Suppressor macrophage treated with lipopolysaccharide for 4 hours (primary cell): Measurements from ENCODE around the gene KRTAP5-5.
A peak's percentile ranks its signal among the peaks of the same experiment; 100 is the strongest.
"Not testable (repeated sequence)": the region's sequence is repeated elsewhere in the genome, so short reads cannot be mapped to it uniquely, and the experiment has no call there.

Source experiments
- DNase-seq: peaks from one replicate; pipeline ENCODE4 v3.0.0-alpha.2; 2020

Gene KRTAP5-5

GRCh38 chr11:1643146-1643690, 13.6 kb downstream of the KRTAP5-5 start:
- no peak for DNase-seq

GRCh38 chr11:1644601-1645356, 15.2 kb downstream of the KRTAP5-5 start:
- no peak for DNase-seq

- no peak for DNase-seq
Measured at GRCh38 chr11:1645357-1645821, 15.8 kb downstream of the KRTAP5-5 start.

- not testable (repeated sequence) for DNase-seq
Measured at GRCh38 chr11:1646540-1646939, 17.0 kb downstream of the KRTAP5-5 start.

- DNase-seq, result no peak
Measured at GRCh38 chr11:1647901-1648652, 18.5 kb downstream of the KRTAP5-5 start.

- no peak for DNase-seq
Measured at GRCh38 chr11:1648653-1649420, 19.3 kb downstream of the KRTAP5-5 start.

- DNase-seq, result no peak
Measured at GRCh38 chr11:1650034-1650917, 20.7 kb downstream of the KRTAP5-5 start.

- DNase-seq, result no peak
Measured at GRCh38 chr11:1650918-1651262, 21.3 kb downstream of the KRTAP5-5 start.

- no peak for DNase-seq
Measured at GRCh38 chr11:1651411-1651980, 21.9 kb downstream of the KRTAP5-5 start.

GRCh38 chr11:1652026-1652425, 22.5 kb downstream of the KRTAP5-5 start:
- no peak for DNase-seq

GRCh38 chr11:1652442-1652770, 22.8 kb downstream of the KRTAP5-5 start:
- no peak for DNase-seq

- peak; percentile 79 for DNase-seq
Measured at GRCh38 chr11:1652771-1653540, 23.4 kb downstream of the KRTAP5-5 start.

- no peak for DNase-seq
Measured at GRCh38 chr11:1653541-1654387, 24.2 kb downstream of the KRTAP5-5 start.

- DNase-seq, result no peak
Measured at GRCh38 chr11:1654388-1655167, 25.0 kb downstream of the KRTAP5-5 start.

GRCh38 chr11:1655168-1656060, 25.8 kb downstream of the KRTAP5-5 start:
- DNase-seq, result no peak

GRCh38 chr11:1656061-1656441, 26.5 kb downstream of the KRTAP5-5 start:
- no peak for DNase-seq

- DNase-seq, result no peak
Measured at GRCh38 chr11:1656670-1657069, 27.1 kb downstream of the KRTAP5-5 start.

- DNase-seq, result no peak
Measured at GRCh38 chr11:1659506-1659905, 29.9 kb downstream of the KRTAP5-5 start.
